Activated T-helper 9 cell treated with anti-CD3 and anti-CD28 coated beads, Interleukin-2, amount 50 U/mL, for 16 hours (primary cell): Measurements from ENCODE around the gene KCTD11.
A peak's percentile ranks its signal among the peaks of the same experiment; 100 is the strongest.

ENCODE experiments used
- DNase-seq: peaks from one replicate; pipeline ENCODE4 v3.0.0-alpha.2; 2020; ENCODE audit warnings: low read depth

KCTD11 gene

DNA sequence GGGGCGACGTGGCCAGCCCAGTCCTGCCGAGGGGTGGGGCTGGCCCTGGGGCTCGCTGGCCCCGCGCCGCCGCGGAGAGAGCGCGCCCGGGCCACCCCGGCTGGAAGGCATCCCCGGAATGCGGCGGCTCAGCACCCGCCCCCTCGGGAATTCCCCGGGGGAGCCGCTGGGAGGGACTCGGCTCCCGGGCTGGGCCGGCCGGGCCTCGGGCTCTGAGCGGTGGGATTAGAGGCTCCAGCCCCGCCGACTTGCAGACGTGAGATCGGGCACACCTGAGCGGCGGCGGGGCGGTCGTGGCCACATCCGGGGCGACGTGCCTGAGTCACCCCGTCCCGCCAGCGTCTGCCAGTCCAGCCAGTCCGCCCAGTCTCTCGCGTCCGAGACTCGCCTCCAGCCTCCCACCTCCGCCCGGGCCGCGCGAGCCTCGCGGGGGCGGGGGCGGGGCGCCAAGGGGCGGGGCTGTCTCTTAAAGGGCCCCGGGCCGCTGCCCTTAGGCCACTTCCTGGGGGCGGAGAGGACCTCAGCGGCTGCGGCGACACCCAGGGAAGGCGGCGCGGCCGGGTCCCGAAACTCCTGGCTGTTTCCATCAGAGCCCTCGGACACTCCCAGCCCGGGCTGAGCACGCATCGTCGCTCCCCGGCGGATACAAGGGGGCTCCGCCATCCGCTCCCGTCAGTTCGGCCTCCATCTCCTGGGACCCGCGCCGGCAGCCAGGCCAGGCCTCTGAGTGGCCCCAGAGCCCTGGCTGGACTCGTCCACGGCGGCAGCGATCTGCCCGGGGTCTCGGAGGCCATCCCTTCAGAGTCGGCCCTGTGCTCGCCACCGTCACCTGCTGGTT is at the start of gene KCTD11:
Gene KCTD11 (plus strand): TSS at position 498 of the 838 bp plus-strand sequence.
- DNase-seq = peak; percentile 68

- DNase-seq = no peak
Measured at GRCh38 chr17:7304179-7304578, 47.8 kb upstream of the KCTD11 start.

GRCh38 chr17:7306911-7307685 is 44.9 kb upstream of the KCTD11 start, which contains the start of gene EIF5A:
Gene EIF5A (plus strand): TSS chr17:7307628. CDS start chr17:7309636, 2,008 bp downstream.
- peak; percentile 100 for DNase-seq

- peak; percentile 46 for DNase-seq
Measured at GRCh38 chr17:7307686-7308624, 44.0 kb upstream of the KCTD11 start.

- peak; percentile 79 for DNase-seq
Measured at GRCh38 chr17:7308625-7309433, 43.1 kb upstream of the KCTD11 start.

- no peak for DNase-seq
Measured at GRCh38 chr17:7309628-7310027, 42.3 kb upstream of the KCTD11 start.

GRCh38 chr17:7311110-7311705 is 40.8 kb upstream of the KCTD11 start:
- DNase-seq = no peak

DNA sequence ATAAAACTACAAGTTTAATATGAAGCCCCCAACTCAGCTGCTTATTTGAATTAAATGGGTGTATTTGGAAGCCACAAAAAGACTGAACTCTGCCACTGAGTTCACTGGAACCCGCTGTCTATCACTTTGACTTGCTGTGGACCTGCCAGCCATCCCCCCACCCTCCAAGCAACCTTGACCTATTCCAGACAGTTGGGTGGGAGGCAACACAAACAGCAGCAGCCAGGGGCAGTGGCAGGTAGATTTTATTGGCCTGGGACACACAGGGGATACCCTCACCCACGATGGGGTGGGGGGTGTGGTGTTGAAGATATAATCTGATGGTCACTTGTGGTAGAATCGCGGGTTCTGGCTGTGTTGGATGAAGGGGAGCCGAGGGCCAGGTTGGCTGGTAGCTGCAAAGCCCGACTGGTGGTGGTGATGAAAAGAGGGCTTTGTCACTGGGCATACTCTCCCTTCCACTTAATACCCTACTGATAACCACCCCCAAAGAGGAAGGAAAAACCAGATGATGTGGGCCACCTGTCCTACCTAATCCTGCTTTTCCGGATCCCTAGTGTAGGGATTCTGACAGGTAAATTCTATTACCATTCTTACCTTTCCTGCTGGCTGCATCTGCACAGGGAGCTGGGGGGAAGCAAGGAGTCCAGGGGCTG is 39.4 kb upstream of the KCTD11 start:
- no peak for DNase-seq

DNA sequence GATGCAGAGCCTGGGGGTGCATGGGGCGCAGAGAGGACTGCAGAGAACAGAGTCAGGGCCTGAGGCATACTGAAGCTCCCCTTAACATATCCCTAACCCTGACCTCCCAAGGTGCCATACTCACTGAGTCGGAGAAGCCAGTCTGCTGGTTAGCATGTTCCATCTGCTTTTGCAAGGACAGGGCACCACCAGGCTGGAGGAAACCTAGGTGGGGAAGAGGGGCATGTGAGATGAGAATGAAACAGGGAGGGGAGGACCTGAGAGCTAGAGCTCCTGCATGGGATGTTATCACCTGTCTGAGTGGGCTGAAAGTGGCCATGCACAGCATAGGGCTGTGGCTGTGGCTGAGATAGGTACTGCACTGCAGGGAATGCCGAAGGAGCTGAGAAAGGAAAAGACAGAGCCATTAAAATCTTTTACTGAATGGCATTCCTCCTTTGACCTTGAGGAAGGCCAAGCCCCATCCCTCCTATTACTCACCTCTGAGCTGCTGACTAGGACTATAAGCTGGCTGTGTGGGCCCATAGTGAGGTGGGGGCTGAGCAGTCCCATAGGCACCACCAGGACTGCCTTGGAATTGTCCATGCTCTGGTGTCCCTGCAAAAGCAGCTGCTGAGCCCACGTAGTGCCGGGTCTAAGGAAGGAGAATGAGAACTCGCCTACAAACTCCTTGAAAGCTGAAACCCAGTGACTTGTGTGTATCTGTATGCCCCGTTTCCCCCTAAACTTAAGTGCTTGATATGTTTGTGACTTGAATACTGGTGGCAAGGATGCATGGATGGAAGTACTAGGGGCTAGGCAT is 38.7 kb upstream of the KCTD11 start:
- no peak for DNase-seq

GRCh38 chr17:7313890-7314718 is 37.9 kb upstream of the KCTD11 start:
- DNase-seq = no peak

GRCh38 chr17:7314719-7315569 is 37.0 kb upstream of the KCTD11 start, which contains the start of gene GPS2:
Gene GPS2 (minus strand): TSS chr17:7315360. CDS start chr17:7315052, 308 bp downstream.
- DNase-seq = peak; percentile 91

DNA sequence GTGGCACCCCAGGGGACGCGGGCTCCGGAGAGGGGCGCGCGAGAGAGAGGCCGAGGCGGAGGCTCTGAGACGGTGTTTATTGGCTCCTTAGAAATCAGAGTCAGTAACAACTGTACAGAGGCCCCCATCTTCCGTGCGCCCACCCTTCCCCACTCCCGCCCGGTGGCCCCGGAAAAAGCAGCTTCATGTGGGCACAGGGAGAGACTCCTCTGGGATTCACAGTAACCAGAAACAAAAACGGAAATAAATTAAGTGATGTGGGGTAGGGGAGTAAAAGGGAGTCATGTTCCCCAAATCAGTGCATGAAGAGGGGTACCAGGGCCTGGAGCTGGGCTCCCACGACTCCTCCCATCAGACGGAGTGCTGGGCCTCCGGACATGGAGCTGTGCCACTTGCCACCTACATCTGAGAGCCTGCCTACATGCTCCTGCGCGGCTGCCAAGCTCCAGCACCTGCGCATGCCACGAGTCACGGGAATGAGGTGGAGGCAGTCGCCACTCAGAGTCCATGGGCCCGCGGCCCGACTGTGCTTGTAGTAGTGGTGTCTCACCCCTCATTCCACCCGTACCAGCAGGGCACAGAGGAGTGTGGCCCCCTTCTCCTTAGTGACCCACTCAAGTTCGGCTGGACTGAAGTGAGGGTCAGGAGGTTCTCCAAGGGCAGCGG is 36.3 kb upstream of the KCTD11 start:
- DNase-seq = no peak

- no peak for DNase-seq
Measured at GRCh38 chr17:7317161-7317803, 34.7 kb upstream of the KCTD11 start.

DNA sequence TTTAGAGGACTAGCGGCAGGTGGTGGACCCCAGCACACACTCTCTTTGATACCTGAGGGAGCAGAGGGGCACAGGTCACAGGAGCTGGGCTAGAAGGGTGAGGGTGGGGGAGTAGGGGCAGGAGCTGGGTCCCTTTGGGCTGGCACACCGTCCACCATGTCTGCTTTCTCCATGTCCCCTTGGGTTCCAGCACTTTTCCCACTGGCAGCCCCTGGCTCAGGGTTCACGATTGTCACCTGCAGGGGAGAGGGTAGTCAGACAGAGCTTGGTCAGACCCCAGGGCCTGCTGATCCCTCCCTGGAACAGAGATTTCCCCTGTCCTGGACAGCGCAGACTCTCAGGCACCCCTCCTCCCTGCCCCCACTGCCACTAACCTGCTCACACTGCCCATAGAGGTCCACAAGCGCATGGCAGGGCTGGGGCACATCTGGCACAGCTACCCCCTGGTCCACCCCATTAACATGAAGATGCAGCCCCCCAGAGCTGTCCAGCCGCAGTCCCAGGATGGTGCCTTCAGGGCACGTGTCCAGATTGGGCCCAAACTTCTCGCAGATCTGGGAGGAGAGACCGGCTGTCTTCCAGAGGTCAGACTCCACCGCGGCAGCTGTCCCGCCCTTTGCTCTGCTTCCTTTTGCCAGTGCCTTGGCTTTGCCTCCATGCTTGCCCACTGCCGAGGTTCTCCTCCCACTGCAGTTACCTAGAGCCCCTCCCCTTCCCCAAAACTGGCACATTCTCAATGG is 33.7 kb upstream of the KCTD11 start:
- DNase-seq = no peak

DNA sequence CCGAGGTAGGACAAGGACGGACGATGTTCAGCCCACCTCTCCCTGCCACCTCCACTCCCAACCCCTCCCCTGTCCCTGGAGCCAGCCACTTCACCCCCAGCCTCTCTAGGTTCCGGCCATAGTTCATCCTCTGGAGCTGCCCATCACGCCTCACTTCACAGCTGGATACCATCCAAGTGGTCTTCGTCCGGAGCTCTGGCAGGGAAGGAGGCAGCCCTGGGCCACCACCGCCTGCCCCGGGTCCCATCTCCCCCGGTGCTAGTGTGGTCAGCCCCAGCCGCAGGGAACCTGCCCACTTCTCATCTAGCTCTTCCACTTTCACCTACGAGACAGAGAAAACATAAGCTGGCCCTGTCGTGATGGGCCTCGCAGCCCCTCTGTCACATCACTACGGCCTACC is 30.5 kb upstream of the KCTD11 start:
- DNase-seq = no peak
